Measurements from ENCODE around the gene MYBBP1A. TPM values are rescaled to one million over a fixed set of nuclear protein-coding genes. Genes with fewer than 3 reads are reported as not detected.

Gene MYBBP1A
- total and polyA plus RNA-seq, 2 experiments from 2014 or later: 70.7 to 213 TPM

- H3K9me2 ChIP-seq (ENCODE audit: insufficient read depth): no peaks in the 10 kb centered on the region
- Mint-ChIP-seq H3K9me3 (no peaks in the 10 kb centered on the region), H3K27me3 (ENCODE audit: insufficient read depth, low read depth, poor library complexity) (peaks cover 9% of the 10 kb centered on the region), H3K4me1 (peaks cover 28% of the 10 kb centered on the region), H3K27ac (no peak overlapping the region), H3K4me3 (peak overlapping the region; percentile 96), H3K36me3 (ENCODE audit: low read depth) (peaks cover 64% of the 10 kb centered on the region)
- TF ChIP-seq POLR2AphosphoS5 (IDR thresholded peaks at IDR 0.05; ENCODE audit: low read depth) (no peak), ZNF114 (CRISPR knock-in tag; IDR thresholded peaks at IDR 0.05) (no peak), ZNF331 (CRISPR knock-in tag; IDR thresholded peaks at IDR 0.05; ENCODE audit: low read depth) (no peak), NANOG (IDR thresholded peaks at IDR 0.05; ENCODE audit: borderline replicate concordance) (no peak), STAT1 (IDR thresholded peaks at IDR 0.05; ENCODE audit: unreplicated experiment) (no peak), CTCF (conservative IDR thresholded peaks at IDR 0.05; ENCODE audit: low read depth in 2 of 2) (no peak), CREB1 (CRISPR knock-in tag; IDR thresholded peaks at IDR 0.05; ENCODE audit: low read depth) (no peak), ZNF462 (CRISPR knock-in tag; IDR thresholded peaks at IDR 0.05) (no peak), JUNB (IDR thresholded peaks at IDR 0.05; ENCODE audit: unreplicated experiment) (no peak), EZH2phosphoT487 (IDR thresholded peaks at IDR 0.05; ENCODE audit: unreplicated experiment) (no peak), EZH2 (IDR thresholded peaks at IDR 0.05; ENCODE audit: low read depth, unreplicated experiment) (no peak), ETS1 (IDR thresholded peaks at IDR 0.05) (no peak), REST (IDR thresholded peaks at IDR 0.05; ENCODE audit: unreplicated experiment) (no peak)
- ATAC-seq (no peak), DNase-seq (ENCODE audit: low spot score) (no peak)
- no peak overlapping the region for H2AFZ ChIP-seq
- H3F3A ChIP-seq (replicated peaks; ENCODE audit: low read depth): peaks cover 11% of the 10 kb centered on the region; the same call in 1 of the 2 replicates
- H3K36me3 ChIP-seq (ENCODE audit: insufficient read depth): peaks cover 19% of the 10 kb centered on the region
- no peaks in the 10 kb centered on the region for H3K27me3 ChIP-seq (ENCODE audit: insufficient read depth)
- H4K20me1 ChIP-seq (replicated peaks; ENCODE audit: insufficient read depth): peaks cover 11% of the 10 kb centered on the region
- H3K4me1 ChIP-seq (ENCODE audit: insufficient read depth): peaks cover 20% of the 10 kb centered on the region
- peak overlapping the region; percentile 84 for H3K4me2 ChIP-seq
- peaks cover 30% of the 10 kb centered on the region for H3K79me2 ChIP-seq (replicated peaks; ENCODE audit: insufficient read depth)
- no peak overlapping the region for H3K27ac ChIP-seq (ENCODE audit: low read depth)
- peak overlapping the region; percentile 93 for H3K4me3 ChIP-seq
Measured at GRCh38 chr17:4553669-4554068, 1.5 kb downstream of the MYBBP1A start.
